GM23338 (cell line): ENCODE measurements around the gene TENM4. TPM values are rescaled to one million over a fixed set of nuclear protein-coding genes. Genes with fewer than 3 reads are reported as not detected.

Source experiments
- ATAC-seq: fragments of 200-7000 bp; cut with Tn5 transposase; 3 replicates; pipeline ENCODE4 v1.9.1; 2020
- DNase-seq: peaks from one replicate; pipeline ENCODE4 v3.0.0-alpha.2; 2015; ENCODE audit warnings: low spot score
- H2AFZ ChIP-seq: fragments of 200-600 bp; sonication (generic); 2 replicates; pipeline ENCODE4 v1.8.0; 2016; ENCODE audit warnings: antibody characterized with exemption, mild to moderate bottlenecking, moderate library complexity
- H3F3A ChIP-seq: fragments of 200-600 bp; sonication (generic); replicated peaks from 2 replicates; pipeline ENCODE4 v1.8.0; 2017; ENCODE audit warnings: antibody characterized with exemption, mixed run types, low read depth
- H3K27ac ChIP-seq: fragments of 200-600 bp; sonication (generic); 2 replicates; pipeline ENCODE4 v1.6.1; 2016; ENCODE audit warnings: low read depth
- H3K27me3 ChIP-seq: fragments of 200-600 bp; sonication (generic); 2 replicates; pipeline ENCODE4 v1.8.0; 2016; ENCODE audit warnings: mild to moderate bottlenecking, mixed run types, moderate library complexity; ENCODE audit not compliant: insufficient read depth
- H3K36me3 ChIP-seq: fragments of 200-600 bp; sonication (generic); 2 replicates; pipeline ENCODE4 v1.8.0; 2016; ENCODE audit warnings: mild to moderate bottlenecking; ENCODE audit not compliant: insufficient read depth
- H3K4me1 ChIP-seq: fragments of 200-600 bp; sonication (generic); 2 replicates; pipeline ENCODE4 v1.8.0; 2016; ENCODE audit warnings: mild to moderate bottlenecking, moderate library complexity; ENCODE audit not compliant: insufficient read depth
- H3K4me2 ChIP-seq: fragments of 200-600 bp; sonication (generic); 2 replicates; pipeline ENCODE4 v1.7.1; 2017; ENCODE audit warnings: mixed run types
- H3K4me3 ChIP-seq: fragments of 200-600 bp; sonication (generic); 2 replicates; pipeline ENCODE4 v1.6.1; 2016; ENCODE audit warnings: mixed run types
- H3K79me2 ChIP-seq: fragments of 200-600 bp; sonication (generic); replicated peaks from 2 replicates; pipeline ENCODE4 v1.8.0; 2017; ENCODE audit warnings: mild to moderate bottlenecking; ENCODE audit not compliant: insufficient read depth
- H3K9me2 ChIP-seq: fragments of 200-600 bp; sonication (generic); 2 replicates; pipeline ENCODE4 v1.8.0; 2017; ENCODE audit not compliant: insufficient read depth
- H4K20me1 ChIP-seq: fragments of 200-600 bp; sonication (generic); replicated peaks from 2 replicates; pipeline ENCODE4 v1.8.0; 2017; ENCODE audit warnings: mild to moderate bottlenecking; ENCODE audit not compliant: insufficient read depth
- H3K27ac Mint-ChIP-seq: 2 replicates; pipeline ENCODE4 v1.8.0; 2020; ENCODE audit warnings: inconsistent platforms, mild to moderate bottlenecking, moderate library complexity, mixed read lengths
- H3K27me3 Mint-ChIP-seq: 3 replicates; pipeline ENCODE4 v1.8.0; 2022; ENCODE audit warnings: low read depth, mild to moderate bottlenecking, moderate library complexity, mixed read lengths, inconsistent platforms; ENCODE audit not compliant: insufficient read depth, poor library complexity
- H3K36me3 Mint-ChIP-seq: 3 replicates; pipeline ENCODE4 v1.8.0; 2021; ENCODE audit warnings: low read depth, mild to moderate bottlenecking, inconsistent platforms, moderate library complexity, mixed read lengths
- H3K4me1 Mint-ChIP-seq: 3 replicates; pipeline ENCODE4 v1.8.0; 2020; ENCODE audit warnings: mild to moderate bottlenecking, inconsistent platforms, mixed read lengths
- H3K4me3 Mint-ChIP-seq: 3 replicates; pipeline ENCODE4 v1.8.0; 2021; ENCODE audit warnings: moderate library complexity, mild to moderate bottlenecking, inconsistent platforms, mixed read lengths
- H3K9me3 Mint-ChIP-seq: 3 replicates; pipeline ENCODE4 v1.8.0; 2020; ENCODE audit warnings: moderate library complexity, mild to moderate bottlenecking, inconsistent platforms, mixed read lengths
- CREB1 ChIP-seq: fragments of 250-450 bp; sonication (Bioruptor Pico); IDR thresholded peaks from 2 replicates; pipeline ENCODE4 v1.5.0; 2020; ENCODE audit warnings: low read depth, mild to moderate bottlenecking, moderate library complexity
- EZH2 ChIP-seq: fragments of 200-600 bp; sonication (generic); IDR thresholded peaks from one replicate; pipeline ENCODE4 v1.8.0; 2017; ENCODE audit warnings: antibody characterized with exemption, mild to moderate bottlenecking, low read depth; ENCODE audit not compliant: unreplicated experiment
- EZH2phosphoT487 ChIP-seq: fragments of 200-600 bp; sonication (generic); IDR thresholded peaks from one replicate; pipeline ENCODE4 v1.8.1; 2018; ENCODE audit warnings: antibody characterized with exemption; ENCODE audit not compliant: unreplicated experiment
- JUNB ChIP-seq: IDR thresholded peaks from one replicate; pipeline ENCODE4 v1.6.1; 2016; ENCODE audit warnings: antibody characterized with exemption; ENCODE audit not compliant: unreplicated experiment
- NANOG ChIP-seq: IDR thresholded peaks from 2 replicates; pipeline ENCODE4 v1.6.1; 2016; ENCODE audit warnings: antibody characterized with exemption, borderline replicate concordance
- POLR2AphosphoS5 ChIP-seq: IDR thresholded peaks from 2 replicates; pipeline ENCODE4 v1.6.1; 2016; ENCODE audit warnings: antibody characterized with exemption, low read depth
- STAT1 ChIP-seq: IDR thresholded peaks from one replicate; pipeline ENCODE4 v1.6.1; 2016; ENCODE audit warnings: antibody characterized with exemption; ENCODE audit not compliant: unreplicated experiment
- ZNF114 ChIP-seq: fragments of 250-450 bp; sonication (Bioruptor Pico); IDR thresholded peaks from 2 replicates; pipeline ENCODE4 v1.5.0; 2020; ENCODE audit warnings: mild to moderate bottlenecking, moderate library complexity
- ZNF331 ChIP-seq: fragments of 250-450 bp; sonication (Bioruptor Pico); IDR thresholded peaks from 2 replicates; pipeline ENCODE4 v1.5.0; 2020; ENCODE audit warnings: low read depth, mild to moderate bottlenecking, moderate library complexity
- polyA plus RNA-seq: library from polyadenylated mRNA; unstranded; fragments of >200 nt; fragmentation: Nextera tagmentation; extraction: Ambion mirVana; gene quantifications from 2 replicates; pipeline ENCODE4 v1.2.1, GENCODE V29; 2016
- total RNA-seq: library from RNA; depleted of rRNA; stranded (reverse); fragments of >200 nt; shearing (Covaris generic); gene quantifications from 2 replicates; pipeline ENCODE4 v1.2.3, GENCODE V29; 2014
- TF ChIP-seq, protein P1 (sequence below): IDR thresholded peaks from 2 replicates; pipeline ENCODE4 v1.6.1; 2016; ENCODE audit warnings: antibody characterized with exemption
- TF ChIP-seq, protein P2 (sequence below): fragments of 250-450 bp; sonication (Bioruptor Pico); IDR thresholded peaks from 2 replicates; pipeline ENCODE4 v1.5.0; 2020; ENCODE audit warnings: mild to moderate bottlenecking, moderate library complexity
- TF ChIP-seq, protein P3 (sequence below): IDR thresholded peaks from one replicate; pipeline ENCODE4 v1.6.1; 2018; ENCODE audit warnings: antibody characterized with exemption; ENCODE audit not compliant: unreplicated experiment
- TF ChIP-seq, protein P4 (sequence below), 2 experiments: fragments of 200-600 bp in 1 of 2; sonication (generic) in 1 of 2; conservative IDR thresholded peaks; 2 replicates each; pipeline versions ENCODE4 v1.5.1 to v1.6.1; 2016 to 2017; ENCODE audit warnings: antibody characterized with exemption in 2 of 2, low read depth in 2 of 2, mild to moderate bottlenecking in 2 of 2, moderate library complexity in 1 of 2

TENM4 gene
- total and polyA plus RNA-seq, 2 experiments from 2014 or later = 7.3 TPM

DNA sequence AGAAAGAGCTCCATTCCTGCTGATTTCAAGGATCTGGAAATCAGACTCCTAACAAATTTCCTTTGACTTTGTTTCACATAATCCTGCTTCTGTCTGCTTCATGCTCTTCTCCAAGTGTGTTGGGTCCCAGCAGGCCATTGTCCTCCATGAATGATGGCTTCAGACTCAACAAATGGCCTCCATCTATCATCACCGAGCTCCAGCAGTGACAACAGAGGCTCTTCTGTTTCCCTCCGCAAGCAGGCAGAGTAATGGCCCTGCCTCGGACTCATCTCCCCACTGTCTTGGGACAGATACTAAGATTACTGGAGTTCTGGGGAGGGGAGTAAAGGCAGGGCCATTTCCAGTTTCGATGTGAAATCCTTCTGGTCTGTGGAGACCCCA, 127.3 kb downstream of the TENM4 start:
- DNase-seq = no peak
- no peaks in the 10 kb centered on the region for H3F3A ChIP-seq
- no peaks in the 10 kb centered on the region for H3K36me3 Mint-ChIP-seq
- H4K20me1 ChIP-seq = no peaks in the 10 kb centered on the region
- H3K4me2 ChIP-seq = no peak overlapping the region
- no peak for ATAC-seq
- H3K4me3 Mint-ChIP-seq = no peak overlapping the region
- no peaks in the 10 kb centered on the region for H3K79me2 ChIP-seq
- H3K27ac ChIP-seq = no peak overlapping the region
- H3K4me1 Mint-ChIP-seq = peaks cover 4% of the 10 kb centered on the region; the same call in 2 of the 3 replicates
- no peak overlapping the region; the same call in 1 of the 2 replicates for H3K27ac Mint-ChIP-seq
- no peak overlapping the region for H2AFZ ChIP-seq
- no peak overlapping the region for H3K4me3 ChIP-seq
- no peaks in the 10 kb centered on the region for H3K27me3 Mint-ChIP-seq
- H3K9me3 Mint-ChIP-seq = no peaks in the 10 kb centered on the region
- no peaks in the 10 kb centered on the region for H3K4me1 ChIP-seq
- H3K36me3 ChIP-seq = no peaks in the 10 kb centered on the region
- no peaks in the 10 kb centered on the region for H3K27me3 ChIP-seq
- TF ChIP-seq, protein P1, sequence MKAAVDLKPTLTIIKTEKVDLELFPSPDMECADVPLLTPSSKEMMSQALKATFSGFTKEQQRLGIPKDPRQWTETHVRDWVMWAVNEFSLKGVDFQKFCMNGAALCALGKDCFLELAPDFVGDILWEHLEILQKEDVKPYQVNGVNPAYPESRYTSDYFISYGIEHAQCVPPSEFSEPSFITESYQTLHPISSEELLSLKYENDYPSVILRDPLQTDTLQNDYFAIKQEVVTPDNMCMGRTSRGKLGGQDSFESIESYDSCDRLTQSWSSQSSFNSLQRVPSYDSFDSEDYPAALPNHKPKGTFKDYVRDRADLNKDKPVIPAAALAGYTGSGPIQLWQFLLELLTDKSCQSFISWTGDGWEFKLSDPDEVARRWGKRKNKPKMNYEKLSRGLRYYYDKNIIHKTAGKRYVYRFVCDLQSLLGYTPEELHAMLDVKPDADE = no peak
- TF ChIP-seq STAT1 = no peak
- TF ChIP-seq EZH2phosphoT487 = no peak
- TF ChIP-seq, protein P2, sequence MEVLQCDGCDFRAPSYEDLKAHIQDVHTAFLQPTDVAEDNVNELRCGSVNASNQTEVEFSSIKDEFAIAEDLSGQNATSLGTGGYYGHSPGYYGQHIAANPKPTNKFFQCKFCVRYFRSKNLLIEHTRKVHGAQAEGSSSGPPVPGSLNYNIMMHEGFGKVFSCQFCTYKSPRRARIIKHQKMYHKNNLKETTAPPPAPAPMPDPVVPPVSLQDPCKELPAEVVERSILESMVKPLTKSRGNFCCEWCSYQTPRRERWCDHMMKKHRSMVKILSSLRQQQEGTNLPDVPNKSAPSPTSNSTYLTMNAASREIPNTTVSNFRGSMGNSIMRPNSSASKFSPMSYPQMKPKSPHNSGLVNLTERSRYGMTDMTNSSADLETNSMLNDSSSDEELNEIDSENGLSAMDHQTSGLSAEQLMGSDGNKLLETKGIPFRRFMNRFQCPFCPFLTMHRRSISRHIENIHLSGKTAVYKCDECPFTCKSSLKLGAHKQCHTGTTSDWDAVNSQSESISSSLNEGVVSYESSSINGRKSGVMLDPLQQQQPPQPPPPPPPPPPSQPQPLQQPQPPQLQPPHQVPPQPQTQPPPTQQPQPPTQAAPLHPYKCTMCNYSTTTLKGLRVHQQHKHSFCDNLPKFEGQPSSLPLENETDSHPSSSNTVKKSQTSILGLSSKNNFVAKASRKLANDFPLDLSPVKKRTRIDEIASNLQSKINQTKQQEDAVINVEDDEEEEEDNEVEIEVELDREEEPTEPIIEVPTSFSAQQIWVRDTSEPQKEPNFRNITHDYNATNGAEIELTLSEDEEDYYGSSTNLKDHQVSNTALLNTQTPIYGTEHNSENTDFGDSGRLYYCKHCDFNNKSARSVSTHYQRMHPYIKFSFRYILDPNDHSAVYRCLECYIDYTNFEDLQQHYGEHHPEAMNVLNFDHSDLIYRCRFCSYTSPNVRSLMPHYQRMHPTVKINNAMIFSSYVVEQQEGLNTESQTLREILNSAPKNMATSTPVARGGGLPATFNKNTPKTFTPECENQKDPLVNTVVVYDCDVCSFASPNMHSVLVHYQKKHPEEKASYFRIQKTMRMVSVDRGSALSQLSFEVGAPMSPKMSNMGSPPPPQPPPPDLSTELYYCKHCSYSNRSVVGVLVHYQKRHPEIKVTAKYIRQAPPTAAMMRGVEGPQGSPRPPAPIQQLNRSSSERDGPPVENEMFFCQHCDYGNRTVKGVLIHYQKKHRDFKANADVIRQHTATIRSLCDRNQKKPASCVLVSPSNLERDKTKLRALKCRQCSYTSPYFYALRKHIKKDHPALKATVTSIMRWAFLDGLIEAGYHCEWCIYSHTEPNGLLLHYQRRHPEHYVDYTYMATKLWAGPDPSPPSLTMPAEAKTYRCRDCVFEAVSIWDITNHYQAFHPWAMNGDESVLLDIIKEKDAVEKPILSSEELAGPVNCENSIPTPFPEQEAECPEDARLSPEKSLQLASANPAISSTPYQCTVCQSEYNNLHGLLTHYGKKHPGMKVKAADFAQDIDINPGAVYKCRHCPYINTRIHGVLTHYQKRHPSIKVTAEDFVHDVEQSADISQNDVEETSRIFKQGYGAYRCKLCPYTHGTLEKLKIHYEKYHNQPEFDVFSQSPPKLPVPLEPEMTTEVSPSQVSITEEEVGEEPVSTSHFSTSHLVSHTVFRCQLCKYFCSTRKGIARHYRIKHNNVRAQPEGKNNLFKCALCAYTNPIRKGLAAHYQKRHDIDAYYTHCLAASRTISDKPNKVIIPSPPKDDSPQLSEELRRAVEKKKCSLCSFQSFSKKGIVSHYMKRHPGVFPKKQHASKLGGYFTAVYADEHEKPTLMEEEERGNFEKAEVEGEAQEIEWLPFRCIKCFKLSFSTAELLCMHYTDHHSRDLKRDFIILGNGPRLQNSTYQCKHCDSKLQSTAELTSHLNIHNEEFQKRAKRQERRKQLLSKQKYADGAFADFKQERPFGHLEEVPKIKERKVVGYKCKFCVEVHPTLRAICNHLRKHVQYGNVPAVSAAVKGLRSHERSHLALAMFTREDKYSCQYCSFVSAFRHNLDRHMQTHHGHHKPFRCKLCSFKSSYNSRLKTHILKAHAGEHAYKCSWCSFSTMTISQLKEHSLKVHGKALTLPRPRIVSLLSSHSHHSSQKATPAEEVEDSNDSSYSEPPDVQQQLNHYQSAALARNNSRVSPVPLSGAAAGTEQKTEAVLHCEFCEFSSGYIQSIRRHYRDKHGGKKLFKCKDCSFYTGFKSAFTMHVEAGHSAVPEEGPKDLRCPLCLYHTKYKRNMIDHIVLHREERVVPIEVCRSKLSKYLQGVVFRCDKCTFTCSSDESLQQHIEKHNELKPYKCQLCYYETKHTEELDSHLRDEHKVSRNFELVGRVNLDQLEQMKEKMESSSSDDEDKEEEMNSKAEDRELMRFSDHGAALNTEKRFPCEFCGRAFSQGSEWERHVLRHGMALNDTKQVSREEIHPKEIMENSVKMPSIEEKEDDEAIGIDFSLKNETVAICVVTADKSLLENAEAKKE = no peak
- TF ChIP-seq, protein P3, sequence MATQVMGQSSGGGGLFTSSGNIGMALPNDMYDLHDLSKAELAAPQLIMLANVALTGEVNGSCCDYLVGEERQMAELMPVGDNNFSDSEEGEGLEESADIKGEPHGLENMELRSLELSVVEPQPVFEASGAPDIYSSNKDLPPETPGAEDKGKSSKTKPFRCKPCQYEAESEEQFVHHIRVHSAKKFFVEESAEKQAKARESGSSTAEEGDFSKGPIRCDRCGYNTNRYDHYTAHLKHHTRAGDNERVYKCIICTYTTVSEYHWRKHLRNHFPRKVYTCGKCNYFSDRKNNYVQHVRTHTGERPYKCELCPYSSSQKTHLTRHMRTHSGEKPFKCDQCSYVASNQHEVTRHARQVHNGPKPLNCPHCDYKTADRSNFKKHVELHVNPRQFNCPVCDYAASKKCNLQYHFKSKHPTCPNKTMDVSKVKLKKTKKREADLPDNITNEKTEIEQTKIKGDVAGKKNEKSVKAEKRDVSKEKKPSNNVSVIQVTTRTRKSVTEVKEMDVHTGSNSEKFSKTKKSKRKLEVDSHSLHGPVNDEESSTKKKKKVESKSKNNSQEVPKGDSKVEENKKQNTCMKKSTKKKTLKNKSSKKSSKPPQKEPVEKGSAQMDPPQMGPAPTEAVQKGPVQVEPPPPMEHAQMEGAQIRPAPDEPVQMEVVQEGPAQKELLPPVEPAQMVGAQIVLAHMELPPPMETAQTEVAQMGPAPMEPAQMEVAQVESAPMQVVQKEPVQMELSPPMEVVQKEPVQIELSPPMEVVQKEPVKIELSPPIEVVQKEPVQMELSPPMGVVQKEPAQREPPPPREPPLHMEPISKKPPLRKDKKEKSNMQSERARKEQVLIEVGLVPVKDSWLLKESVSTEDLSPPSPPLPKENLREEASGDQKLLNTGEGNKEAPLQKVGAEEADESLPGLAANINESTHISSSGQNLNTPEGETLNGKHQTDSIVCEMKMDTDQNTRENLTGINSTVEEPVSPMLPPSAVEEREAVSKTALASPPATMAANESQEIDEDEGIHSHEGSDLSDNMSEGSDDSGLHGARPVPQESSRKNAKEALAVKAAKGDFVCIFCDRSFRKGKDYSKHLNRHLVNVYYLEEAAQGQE = no peak
- TF ChIP-seq ZNF331 (CRISPR knock-in tag) = no peak
- TF ChIP-seq EZH2 = no peak
- TF ChIP-seq, protein P4, sequence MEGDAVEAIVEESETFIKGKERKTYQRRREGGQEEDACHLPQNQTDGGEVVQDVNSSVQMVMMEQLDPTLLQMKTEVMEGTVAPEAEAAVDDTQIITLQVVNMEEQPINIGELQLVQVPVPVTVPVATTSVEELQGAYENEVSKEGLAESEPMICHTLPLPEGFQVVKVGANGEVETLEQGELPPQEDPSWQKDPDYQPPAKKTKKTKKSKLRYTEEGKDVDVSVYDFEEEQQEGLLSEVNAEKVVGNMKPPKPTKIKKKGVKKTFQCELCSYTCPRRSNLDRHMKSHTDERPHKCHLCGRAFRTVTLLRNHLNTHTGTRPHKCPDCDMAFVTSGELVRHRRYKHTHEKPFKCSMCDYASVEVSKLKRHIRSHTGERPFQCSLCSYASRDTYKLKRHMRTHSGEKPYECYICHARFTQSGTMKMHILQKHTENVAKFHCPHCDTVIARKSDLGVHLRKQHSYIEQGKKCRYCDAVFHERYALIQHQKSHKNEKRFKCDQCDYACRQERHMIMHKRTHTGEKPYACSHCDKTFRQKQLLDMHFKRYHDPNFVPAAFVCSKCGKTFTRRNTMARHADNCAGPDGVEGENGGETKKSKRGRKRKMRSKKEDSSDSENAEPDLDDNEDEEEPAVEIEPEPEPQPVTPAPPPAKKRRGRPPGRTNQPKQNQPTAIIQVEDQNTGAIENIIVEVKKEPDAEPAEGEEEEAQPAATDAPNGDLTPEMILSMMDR (conservative IDR thresholded peaks at IDR 0.05; ENCODE audit: low read depth in 2 of 2) = no peak
- no peak for TF ChIP-seq ZNF114 (CRISPR knock-in tag)
- TF ChIP-seq CREB1 = no peak
- no peak for TF ChIP-seq JUNB
- TF ChIP-seq POLR2AphosphoS5 = no peak
- no peak for TF ChIP-seq NANOG
- H3K9me2 ChIP-seq = no peaks in the 10 kb centered on the region
